Prostate gland (tissue), 2 donors: Measurements from ENCODE around the gene POLR1E. TPM values are rescaled to one million over a fixed set of nuclear protein-coding genes. Genes with fewer than 3 reads are reported as not detected.

Experiments
- DNase-seq: peaks from one replicate; pipeline ENCODE4 v3.0.0-alpha.2; 2019; ENCODE audit warnings: low spot score
- H3K27ac ChIP-seq, 2 donors: fragments of 200-600 bp; sonication (generic); 2 replicates each; pipeline ENCODE4 v1.5.1; 2017 to 2019
- H3K27me3 ChIP-seq: fragments of 200-600 bp; sonication (generic); replicated peaks from 2 replicates; pipeline ENCODE4 v1.5.1; 2019; ENCODE audit not compliant: insufficient read depth
- H3K36me3 ChIP-seq, 2 donors: fragments of 200-600 bp; sonication (generic); 1 replicate in 1 of 2; 2 replicates in 1 of 2; pipeline versions ENCODE4 v1.5.1 to v1.8.1; 2017 to 2019
- H3K4me1 ChIP-seq: fragments of 200-600 bp; sonication (generic); replicated peaks from 2 replicates; pipeline ENCODE4 v1.5.1; 2019
- H3K4me3 ChIP-seq, 2 donors: fragments of 200-600 bp; sonication (generic); 2 replicates each; pipeline ENCODE4 v1.5.1; 2017 to 2019
- H3K9me3 ChIP-seq: fragments of 200-600 bp; sonication (generic); 2 replicates; pipeline ENCODE4 v1.5.1; 2017
- POLR2A ChIP-seq: fragments of 450-650 bp; IDR thresholded peaks from one replicate; pipeline ENCODE4 v1.6.1; 2016; ENCODE audit warnings: antibody characterized with exemption, mild to moderate bottlenecking
- POLR2AphosphoS5 ChIP-seq: sonication (generic); formaldehyde crosslinking; IDR thresholded peaks from one replicate; pipeline ENCODE4 v1.6.1; 2017; ENCODE audit warnings: antibody characterized with exemption
- WGBS: methylation state at CpG from one replicate; pipeline ENCODE4 v1.1.5; 2018; 5-methylcytosine and 5-hydroxymethylcytosine counted together
- intact Hi-C: fragments of 100-400 bp; cut with DNase I; formaldehyde crosslinking; loops from one replicate; pipeline ENCODE4 v1.14.2; 2022
- total RNA-seq, 2 donors: library from RNA; depleted of rRNA; stranded (reverse); fragments of >200 nt; gene quantifications; one replicate each; pipeline ENCODE4 v1.1.0, GENCODE V29; 2016
- TF ChIP-seq, protein P1 (sequence below), 4 experiments: fragments of 200-600 bp in 2 of 4; fragments of 450-650 bp in 2 of 4; sonication (generic) in 2 of 4; IDR thresholded peaks; 1 replicate in 3 of 4; 2 replicates in 1 of 4; pipeline ENCODE4 v1.5.1; 2016 to 2019; ENCODE audit warnings: antibody characterized with exemption in 4 of 4, mild to moderate bottlenecking in 2 of 4, moderate library complexity in 2 of 4

The POLR1E gene
- total RNA-seq, 2 donors from 2014 or later = 20.7 to 21.0 TPM

DNA sequence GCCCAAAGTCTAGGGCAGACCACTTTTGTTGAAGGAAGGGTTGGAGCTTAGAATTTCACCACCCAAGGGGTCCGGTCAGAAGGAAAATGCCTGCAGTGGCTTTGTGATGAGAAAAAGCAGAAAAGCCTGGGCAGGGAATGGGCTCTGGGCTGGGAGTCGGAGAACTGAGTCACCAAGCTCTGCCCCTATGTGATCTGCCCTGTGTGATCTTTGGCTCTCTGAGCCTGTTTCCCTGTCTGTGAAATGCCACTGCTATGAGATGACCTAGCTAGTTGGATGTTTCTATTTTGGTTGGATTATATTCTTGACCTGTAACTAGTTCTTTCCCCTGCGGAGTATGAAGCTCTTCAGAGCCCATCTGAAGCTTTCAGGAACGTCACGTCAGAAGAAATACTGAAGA, 9.8 kb downstream of the POLR1E start:
- Histone ChIP-seq H3K4me1 (no peaks in the 10 kb centered on the region), H3K9me3 (no peaks in the 10 kb centered on the region), H3K27me3 (no peaks in the 10 kb centered on the region), H3K36me3 (peaks cover 0 to 3% of the 10 kb centered on the region in 2 donors), H3K27ac (no peak overlapping the region), H3K4me3 (no peak overlapping the region)
- intact Hi-C loops = no loop called here
- no peak for TF ChIP-seq POLR2AphosphoS5
- no peak for TF ChIP-seq POLR2A
- TF ChIP-seq, protein P1, sequence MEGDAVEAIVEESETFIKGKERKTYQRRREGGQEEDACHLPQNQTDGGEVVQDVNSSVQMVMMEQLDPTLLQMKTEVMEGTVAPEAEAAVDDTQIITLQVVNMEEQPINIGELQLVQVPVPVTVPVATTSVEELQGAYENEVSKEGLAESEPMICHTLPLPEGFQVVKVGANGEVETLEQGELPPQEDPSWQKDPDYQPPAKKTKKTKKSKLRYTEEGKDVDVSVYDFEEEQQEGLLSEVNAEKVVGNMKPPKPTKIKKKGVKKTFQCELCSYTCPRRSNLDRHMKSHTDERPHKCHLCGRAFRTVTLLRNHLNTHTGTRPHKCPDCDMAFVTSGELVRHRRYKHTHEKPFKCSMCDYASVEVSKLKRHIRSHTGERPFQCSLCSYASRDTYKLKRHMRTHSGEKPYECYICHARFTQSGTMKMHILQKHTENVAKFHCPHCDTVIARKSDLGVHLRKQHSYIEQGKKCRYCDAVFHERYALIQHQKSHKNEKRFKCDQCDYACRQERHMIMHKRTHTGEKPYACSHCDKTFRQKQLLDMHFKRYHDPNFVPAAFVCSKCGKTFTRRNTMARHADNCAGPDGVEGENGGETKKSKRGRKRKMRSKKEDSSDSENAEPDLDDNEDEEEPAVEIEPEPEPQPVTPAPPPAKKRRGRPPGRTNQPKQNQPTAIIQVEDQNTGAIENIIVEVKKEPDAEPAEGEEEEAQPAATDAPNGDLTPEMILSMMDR (IDR thresholded peaks at IDR 0.05) = no peak
- WGBS = 98% methylated on average over 5 of the region's 5 CpGs
- no peak for DNase-seq

- intact Hi-C loops = no loop called here
- TF ChIP-seq POLR2A (no peak), POLR2AphosphoS5 (no peak)
- TF ChIP-seq, protein P1 (IDR thresholded peaks at IDR 0.05) = no peak
- no peak overlapping the region for H3K27ac ChIP-seq
- WGBS = 69% methylated on average over 4 of the region's 4 CpGs
- peaks cover 2 to 3% of the 10 kb centered on the region in 2 donors for H3K36me3 ChIP-seq
- no peaks in the 10 kb centered on the region for H3K9me3 ChIP-seq
- DNase-seq = no peak
- H3K4me1 ChIP-seq = no peaks in the 10 kb centered on the region
- no peak overlapping the region for H3K4me3 ChIP-seq
- no peaks in the 10 kb centered on the region for H3K27me3 ChIP-seq
Observed at GRCh38 chr9:37496020-37496419, 10.3 kb downstream of the POLR1E start.

- Histone ChIP-seq H3K4me3 (no peak overlapping the region), H3K36me3 (peaks cover 3% of the 10 kb centered on the region in 2 donors), H3K27me3 (no peaks in the 10 kb centered on the region), H3K9me3 (no peaks in the 10 kb centered on the region), H3K4me1 (no peaks in the 10 kb centered on the region), H3K27ac (no peak overlapping the region)
- TF ChIP-seq POLR2A = no peak
- no peak for TF ChIP-seq POLR2AphosphoS5
- TF ChIP-seq, protein P1 (IDR thresholded peaks at IDR 0.05) = no peak
- WGBS = 93% methylated on average over 3 of the region's 3 CpGs
- intact Hi-C loops = no loop called here
- DNase-seq = no peak
Observed at GRCh38 chr9:37497320-37497719, 11.6 kb downstream of the POLR1E start.

DNA sequence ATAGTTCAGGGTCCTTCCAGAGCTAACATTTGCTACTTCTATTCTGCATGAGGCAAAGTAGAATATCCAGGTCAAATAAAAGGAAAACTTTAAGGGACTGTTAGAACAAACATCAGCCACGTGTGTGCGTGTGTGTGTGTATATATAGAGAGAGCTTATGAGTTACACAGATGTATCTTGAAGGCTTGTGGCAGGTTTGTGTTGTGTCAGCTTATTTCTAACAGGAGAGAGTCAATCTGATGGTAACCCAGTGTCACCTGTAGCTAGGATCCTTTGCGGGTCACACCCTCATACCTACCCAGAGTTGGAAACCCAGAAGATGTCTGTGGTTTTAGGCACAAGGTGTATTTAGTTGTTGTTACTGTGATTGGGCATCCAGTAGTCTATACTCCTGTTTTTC, 12.7 kb downstream of the POLR1E start:
- H3K36me3 ChIP-seq = peaks cover 3% of the 10 kb centered on the region in 2 donors
- 62% methylated on average over 3 of the region's 3 CpGs for WGBS
- no peak overlapping the region for H3K4me3 ChIP-seq
- no peaks in the 10 kb centered on the region for H3K4me1 ChIP-seq
- no peak for TF ChIP-seq POLR2AphosphoS5
- TF ChIP-seq, protein P1 (IDR thresholded peaks at IDR 0.05) = no peak
- TF ChIP-seq POLR2A = no peak
- intact Hi-C loops = no loop called here
- DNase-seq = no peak
- H3K27ac ChIP-seq = no peak overlapping the region
- no peaks in the 10 kb centered on the region for H3K27me3 ChIP-seq
- no peaks in the 10 kb centered on the region for H3K9me3 ChIP-seq

GRCh38 chr9:37499297-37499696, 13.5 kb downstream of the POLR1E start:
- WGBS = 91% methylated on average over 6 of the region's 6 CpGs
- H3K9me3 ChIP-seq = no peaks in the 10 kb centered on the region
- intact Hi-C loops = no loop called here
- DNase-seq = no peak
- no peak overlapping the region for H3K27ac ChIP-seq
- peaks cover 0 to 3% of the 10 kb centered on the region in 2 donors for H3K36me3 ChIP-seq
- no peaks in the 10 kb centered on the region for H3K4me1 ChIP-seq
- TF ChIP-seq POLR2AphosphoS5 (no peak), POLR2A (no peak)
- TF ChIP-seq, protein P1 (IDR thresholded peaks at IDR 0.05) = no peak
- no peaks in the 10 kb centered on the region for H3K27me3 ChIP-seq
- no peak overlapping the region for H3K4me3 ChIP-seq
